Amygdala (tissue), 56 donors: ENCODE results near the gene CASTOR1.

Source experiments
- DNase-seq, 56 donors: peaks; one replicate each; lab custom pipeline; 2025; lab: John Stamatoyannopoulos, UW

Gene CASTOR1

GRCh38 chr22:30267382-30268302, 21.7 kb downstream of the CASTOR1 start:
- peak in 1 of 56 donors; percentile 29 for DNase-seq

GRCh38 chr22:30266445-30267381, 22.6 kb downstream of the CASTOR1 start, which contains the start of gene OSM:
OSM (minus strand) TSS chr22:30266851; CDS start chr22:30266799, 52 bp downstream.
- peak in 19 of 56 donors; percentile 7 to 45 (median 21) for DNase-seq

- DNase-seq: peak in 14 of 56 donors; percentile 8 to 51 (median 24)
Observed at GRCh38 chr22:30265823-30266444, 23.4 kb downstream of the CASTOR1 start.

- no peak for DNase-seq
Observed at GRCh38 chr22:30265131-30265720, 24.1 kb downstream of the CASTOR1 start.

GRCh38 chr22:30263883-30264282, 25.4 kb downstream of the CASTOR1 start:
- DNase-seq: no peak

GRCh38 chr22:30262917-30263741, 26.2 kb downstream of the CASTOR1 start:
- DNase-seq: peak in 47 of 56 donors; percentile 10 to 74 (median 44)

- DNase-seq: no peak
Observed at GRCh38 chr22:30262112-30262511, 27.2 kb downstream of the CASTOR1 start.

GRCh38 chr22:30261134-30261533, 28.2 kb downstream of the CASTOR1 start:
- DNase-seq: no peak

GRCh38 chr22:30260682-30261081, 28.6 kb downstream of the CASTOR1 start:
- DNase-seq: no peak

- DNase-seq: no peak
Observed at GRCh38 chr22:30260276-30260675, 29.0 kb downstream of the CASTOR1 start.

- DNase-seq: no peak
Observed at GRCh38 chr22:30254314-30254713, 35.0 kb downstream of the CASTOR1 start.

GRCh38 chr22:30253205-30253852, 36.0 kb downstream of the CASTOR1 start:
- DNase-seq: peak in 46 of 56 donors; percentile 8 to 91 (median 49)

- DNase-seq: no peak
Observed at GRCh38 chr22:30252411-30253204, 36.7 kb downstream of the CASTOR1 start.

- DNase-seq: no peak
Observed at GRCh38 chr22:30251711-30252110, 37.6 kb downstream of the CASTOR1 start.

GRCh38 chr22:30250661-30251267, 38.5 kb downstream of the CASTOR1 start:
- DNase-seq: no peak

- no peak for DNase-seq
Observed at GRCh38 chr22:30250039-30250565, 39.2 kb downstream of the CASTOR1 start.
